ENCODE measurements around the gene TENM3.
A peak's percentile ranks its signal among the peaks of the same experiment; 100 is the strongest.

TENM3 gene

GRCh38 chr4:182470215-182470614 lies 227.0 kb downstream of the TENM3 start:
- no peak for DNase-seq

- no peak for DNase-seq
These were observed 232.3 kb downstream of the TENM3 start for GRCh38 chr4:182475539-182475938.

- peak; percentile 44 for DNase-seq
These were observed 235.3 kb downstream of the TENM3 start for GRCh38 chr4:182478475-182478874.

GRCh38 chr4:182483685-182484084 lies 240.5 kb downstream of the TENM3 start:
- DNase-seq = no peak

GRCh38 chr4:182486881-182487280 lies 243.7 kb downstream of the TENM3 start:
- DNase-seq = no peak

- DNase-seq = no peak
These were observed 245.7 kb downstream of the TENM3 start for GRCh38 chr4:182488896-182489295.

- no peak for DNase-seq
These were observed 246.4 kb downstream of the TENM3 start for GRCh38 chr4:182489607-182490006.

GRCh38 chr4:182491719-182492118 lies 248.5 kb downstream of the TENM3 start:
- DNase-seq = no peak

- DNase-seq = no peak
These were observed 249.2 kb downstream of the TENM3 start for GRCh38 chr4:182492423-182492822.

GRCh38 chr4:182493377-182493776 lies 250.2 kb downstream of the TENM3 start:
- no peak for DNase-seq

- DNase-seq = no peak
These were observed 250.9 kb downstream of the TENM3 start for GRCh38 chr4:182494103-182494502.

GRCh38 chr4:182495031-182495430 lies 251.8 kb downstream of the TENM3 start:
- no peak for DNase-seq

- DNase-seq = no peak
These were observed 252.6 kb downstream of the TENM3 start for GRCh38 chr4:182495645-182496385.

- no peak for DNase-seq
These were observed 253.2 kb downstream of the TENM3 start for GRCh38 chr4:182496408-182496807.

- no peak for DNase-seq
These were observed 258.9 kb downstream of the TENM3 start for GRCh38 chr4:182502064-182502463.

- no peak for DNase-seq
These were observed 261.3 kb downstream of the TENM3 start for GRCh38 chr4:182504463-182504862.

- DNase-seq = no peak
These were observed 264.6 kb downstream of the TENM3 start for GRCh38 chr4:182507805-182508204.

GRCh38 chr4:182510836-182511235 lies 267.6 kb downstream of the TENM3 start:
- no peak for DNase-seq

GRCh38 chr4:182513587-182514291 lies 270.5 kb downstream of the TENM3 start:
- DNase-seq = no peak

GRCh38 chr4:182518421-182518820 lies 275.2 kb downstream of the TENM3 start:
- DNase-seq = no peak

GRCh38 chr4:182519528-182519927 lies 276.3 kb downstream of the TENM3 start:
- no peak for DNase-seq

- DNase-seq = no peak
These were observed 277.8 kb downstream of the TENM3 start for GRCh38 chr4:182521011-182521410.

GRCh38 chr4:182528819-182529218 lies 285.6 kb downstream of the TENM3 start:
- DNase-seq = no peak

- no peak for DNase-seq
These were observed 287.2 kb downstream of the TENM3 start for GRCh38 chr4:182530451-182530850.

Data from NCI-H2029 (cell line).